Fibroblast of villous mesenchyme (primary cell): ENCODE results near the gene RBM22. TPM values are rescaled to one million over a fixed set of nuclear protein-coding genes. Genes with fewer than 3 reads are reported as not detected.

Experiments
- DNase-seq: peaks from one replicate; pipeline ENCODE4 v3.0.0-alpha.2; 2010; ENCODE audit warnings: low read depth
- H3K4me3 ChIP-seq: 2 replicates; pipeline ENCODE4 v1.5.1; 2011; ENCODE audit warnings: low read depth, mild to moderate bottlenecking, low read length
- total RNA-seq: library from RNA; depleted of rRNA; stranded (reverse); fragments of >200 nt; gene quantifications from 2 replicates; pipeline ENCODE4 v1.2.3, GENCODE V29; 2012
- TF ChIP-seq, protein P1 (sequence below): IDR thresholded peaks from 2 replicates; pipeline ENCODE4 v1.5.1; 2012; ENCODE audit warnings: low read depth, mild to moderate bottlenecking, low read length; ENCODE audit not compliant: insufficient read depth

RBM22 gene
- total RNA-seq, 1 donor: 29.8 TPM

DNA sequence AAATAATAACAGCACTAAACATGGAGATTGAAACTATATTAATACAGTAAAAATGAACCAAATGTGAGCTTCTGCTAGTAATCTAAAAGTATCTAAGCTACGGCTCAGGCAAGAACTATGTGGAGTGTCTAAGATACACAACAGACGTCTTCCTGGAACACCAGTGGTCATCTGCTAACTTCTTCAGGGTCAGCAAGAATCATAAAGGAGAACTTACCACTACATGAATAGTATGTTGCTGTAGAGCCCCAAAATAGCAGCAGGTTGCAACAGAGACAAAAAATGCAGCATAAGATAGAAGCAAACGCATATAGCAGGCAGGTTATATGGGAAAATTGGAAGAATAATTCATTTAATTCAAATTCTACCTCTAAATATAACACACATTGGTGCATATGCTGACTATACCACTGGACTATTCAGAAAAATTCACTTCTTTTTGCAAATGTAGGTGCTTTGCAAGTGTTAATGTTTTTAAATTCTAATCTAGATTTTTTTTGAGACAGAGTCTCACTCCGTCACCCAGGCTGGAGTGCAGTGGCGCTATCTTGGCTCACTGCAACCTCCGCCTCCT, 30.9 kb upstream of the RBM22 start:
- DNase-seq: peak; percentile 33
- TF ChIP-seq, protein P1, sequence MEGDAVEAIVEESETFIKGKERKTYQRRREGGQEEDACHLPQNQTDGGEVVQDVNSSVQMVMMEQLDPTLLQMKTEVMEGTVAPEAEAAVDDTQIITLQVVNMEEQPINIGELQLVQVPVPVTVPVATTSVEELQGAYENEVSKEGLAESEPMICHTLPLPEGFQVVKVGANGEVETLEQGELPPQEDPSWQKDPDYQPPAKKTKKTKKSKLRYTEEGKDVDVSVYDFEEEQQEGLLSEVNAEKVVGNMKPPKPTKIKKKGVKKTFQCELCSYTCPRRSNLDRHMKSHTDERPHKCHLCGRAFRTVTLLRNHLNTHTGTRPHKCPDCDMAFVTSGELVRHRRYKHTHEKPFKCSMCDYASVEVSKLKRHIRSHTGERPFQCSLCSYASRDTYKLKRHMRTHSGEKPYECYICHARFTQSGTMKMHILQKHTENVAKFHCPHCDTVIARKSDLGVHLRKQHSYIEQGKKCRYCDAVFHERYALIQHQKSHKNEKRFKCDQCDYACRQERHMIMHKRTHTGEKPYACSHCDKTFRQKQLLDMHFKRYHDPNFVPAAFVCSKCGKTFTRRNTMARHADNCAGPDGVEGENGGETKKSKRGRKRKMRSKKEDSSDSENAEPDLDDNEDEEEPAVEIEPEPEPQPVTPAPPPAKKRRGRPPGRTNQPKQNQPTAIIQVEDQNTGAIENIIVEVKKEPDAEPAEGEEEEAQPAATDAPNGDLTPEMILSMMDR: no peak

DNA sequence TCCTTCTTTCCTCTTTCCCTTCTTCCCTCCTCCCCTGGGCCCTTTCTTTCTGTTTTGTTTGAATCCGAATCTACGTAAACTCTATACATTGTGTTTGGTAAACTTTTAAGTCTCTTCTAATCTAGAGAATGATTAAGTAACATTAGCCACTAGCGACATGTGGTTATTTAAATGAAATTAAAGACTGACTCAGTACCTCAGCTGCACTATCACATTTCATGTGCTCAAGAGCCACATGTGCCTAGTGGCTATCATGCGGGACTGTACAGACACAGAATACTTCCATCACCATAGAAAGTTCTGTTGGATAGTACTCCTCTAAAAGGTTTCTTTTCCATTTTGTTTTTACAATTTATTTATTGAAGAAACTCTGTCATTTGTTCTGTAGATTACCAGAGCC, 29.0 kb upstream of the RBM22 start:
- TF ChIP-seq, protein P1: no peak
- no peak for DNase-seq
- H3K4me3 ChIP-seq: no peak overlapping the region

More for the DNA sequence above, 30.9 kb upstream of the RBM22 start:
- H3K4me3 ChIP-seq: no peak overlapping the region

DNA sequence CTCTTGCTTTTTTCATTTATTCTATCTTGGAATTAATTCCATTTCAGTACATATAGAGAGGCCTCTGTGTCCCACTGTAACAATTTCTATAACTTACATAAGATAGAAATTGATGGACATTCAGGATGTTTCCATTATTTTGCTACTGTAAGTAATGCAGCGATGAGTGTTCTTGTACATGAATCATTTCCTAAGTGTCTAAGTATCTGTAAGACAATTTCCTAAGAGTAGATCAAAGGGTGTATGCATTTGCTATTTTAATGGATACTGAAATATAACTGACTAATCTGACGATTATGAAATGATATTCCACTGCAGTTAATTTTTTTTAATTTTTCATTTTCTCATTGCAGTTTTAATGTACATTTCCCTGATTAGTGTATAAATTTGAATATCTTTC, 23.0 kb upstream of the RBM22 start:
- H3K4me3 ChIP-seq: no peak overlapping the region
- TF ChIP-seq, protein P1: no peak
- DNase-seq: no peak

DNA sequence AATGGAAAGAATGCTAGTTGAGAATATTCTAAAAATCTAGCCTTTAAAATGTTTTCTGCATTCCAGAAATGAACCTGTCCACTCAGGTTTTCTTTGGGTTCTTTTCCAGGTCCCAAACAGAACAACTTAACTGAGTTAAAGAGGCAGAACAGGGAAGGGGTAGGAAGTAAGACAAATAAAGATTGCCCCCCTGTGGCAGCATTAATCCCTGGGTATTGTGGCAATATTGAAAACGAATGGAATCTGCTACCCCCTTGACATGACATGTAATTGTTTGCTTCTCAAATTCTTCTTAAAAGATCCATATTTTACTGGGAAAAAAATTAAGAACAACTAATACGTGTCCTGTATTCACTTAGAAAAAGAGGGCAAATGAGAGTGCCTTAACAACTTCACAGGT, 9.3 kb upstream of the RBM22 start:
- DNase-seq: no peak
- no peak overlapping the region for H3K4me3 ChIP-seq
- TF ChIP-seq, protein P1: peak; percentile 26

DNA sequence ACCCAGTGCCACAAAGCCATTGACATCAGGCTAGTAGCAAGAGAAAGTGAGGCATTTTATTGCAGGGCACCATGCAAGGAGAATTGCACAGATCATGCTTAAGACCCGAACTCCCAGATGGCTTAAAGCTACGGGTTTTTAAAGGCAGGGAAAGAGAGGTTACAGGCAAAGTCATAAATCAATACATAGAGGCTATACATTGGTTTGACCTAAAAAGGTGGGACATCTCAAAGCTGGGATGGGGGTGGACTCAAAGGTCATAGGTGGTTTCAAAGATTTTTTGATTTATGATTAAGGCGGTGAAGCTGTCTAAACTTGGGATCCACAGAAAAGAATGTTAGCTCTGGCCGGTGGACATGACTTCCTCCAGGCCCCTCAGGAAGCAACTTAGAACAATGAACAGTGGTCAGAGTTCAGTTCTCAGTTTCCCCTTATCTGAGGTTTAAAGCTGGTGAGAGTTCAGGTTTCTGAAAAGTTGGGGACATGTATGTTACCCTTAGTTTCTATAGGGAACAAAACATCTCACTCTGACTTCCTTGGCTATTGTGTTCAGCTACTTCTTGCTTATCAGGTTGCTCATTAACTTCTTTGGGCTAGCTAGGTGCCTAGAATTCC, 6.0 kb upstream of the RBM22 start:
- TF ChIP-seq, protein P1: no peak
- no peak for DNase-seq
- H3K4me3 ChIP-seq: no peak overlapping the region

DNA sequence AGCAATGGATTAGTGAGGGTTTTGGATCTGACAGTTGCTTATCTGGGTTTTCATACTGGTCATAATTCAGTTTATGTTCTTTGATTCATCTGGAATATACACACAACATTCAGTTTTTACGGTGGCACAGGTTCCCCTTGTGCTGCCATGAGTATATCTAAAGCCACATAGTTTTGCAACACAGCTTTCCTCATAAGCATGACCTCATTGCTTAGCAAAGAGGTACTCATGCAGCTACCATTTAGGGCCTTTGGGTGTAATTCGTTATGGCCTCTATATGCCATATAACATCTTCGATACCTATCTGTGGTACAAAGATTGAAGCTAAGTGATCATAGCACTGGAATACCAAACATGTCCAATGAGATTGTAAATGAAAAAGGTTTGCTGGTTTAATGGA, 2.9 kb upstream of the RBM22 start:
- TF ChIP-seq, protein P1: no peak

DNA sequence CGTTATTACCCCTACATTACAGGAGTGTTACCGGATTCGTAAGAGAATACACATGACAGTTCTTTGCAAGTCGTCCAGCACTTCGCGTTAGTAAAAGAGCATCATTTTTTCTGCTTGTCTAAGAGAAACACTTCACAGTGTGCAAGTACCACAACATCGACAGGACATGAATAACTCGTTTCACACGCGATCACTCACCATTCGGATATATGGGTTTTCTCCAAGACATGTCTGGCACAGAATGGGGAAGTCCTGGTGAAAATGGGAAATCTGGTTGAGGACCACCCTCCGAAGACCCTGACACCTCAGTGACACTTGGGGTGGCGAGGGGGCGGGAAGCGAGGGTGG, 642 bp downstream of the RBM22 start:
- H3K4me3 ChIP-seq: peak overlapping the region; percentile 100
- TF ChIP-seq, protein P1: no peak
- DNase-seq: no peak

More for the DNA sequence above, 2.9 kb upstream of the RBM22 start:
- no peak overlapping the region for H3K4me3 ChIP-seq
- peak; percentile 17 for DNase-seq
